ENCODE measurements around the gene TRIM38. TPM values are rescaled to one million over a fixed set of nuclear protein-coding genes. Genes with fewer than 3 reads are reported as not detected.
A peak's percentile ranks its signal among the peaks of the same experiment; 100 is the strongest.
"Not testable (repeated sequence)": the region's sequence is repeated elsewhere in the genome, so short reads cannot be mapped to it uniquely, and the experiment has no call there.

Gene TRIM38
- total RNA-seq, 4 donors from 2014 or later: 2.2 to 6.7 (median 4.6) TPM

DNA sequence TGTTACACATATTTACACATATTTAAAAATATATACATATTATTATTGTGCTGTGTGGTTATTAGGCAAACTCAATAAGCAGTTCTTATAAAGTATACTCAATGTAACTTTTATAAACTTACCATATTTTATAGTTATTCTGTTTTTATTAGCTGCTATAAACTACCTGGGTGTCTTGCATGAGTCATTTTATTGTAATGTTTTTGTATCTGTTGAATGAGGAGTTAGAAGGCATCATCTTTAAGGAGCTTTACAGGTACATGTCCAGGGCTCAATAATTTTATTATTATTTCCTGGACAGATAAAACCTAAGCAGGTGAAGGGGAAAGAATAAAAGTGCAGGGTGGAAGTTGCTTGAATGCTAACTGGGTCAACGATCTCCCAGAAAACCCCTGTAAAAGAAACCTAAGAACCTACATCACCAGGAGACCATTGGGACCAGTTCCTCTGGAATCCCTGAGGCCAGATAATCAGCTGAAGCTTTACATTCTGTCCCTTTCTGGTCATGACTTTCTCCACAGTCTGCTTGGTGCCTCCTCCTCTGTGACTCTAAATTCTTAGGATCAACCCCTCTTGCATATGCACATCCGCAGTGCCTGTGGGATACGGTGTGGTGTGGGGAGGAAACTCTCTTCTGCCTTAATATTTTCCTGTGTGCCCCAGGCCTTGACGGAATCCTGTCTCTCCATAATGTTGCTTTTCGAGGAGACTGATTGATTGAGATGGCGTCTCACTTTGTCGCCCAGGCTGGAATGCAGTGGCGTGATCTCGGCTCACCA lies 38.0 kb downstream of the TRIM38 start:
- Histone ChIP-seq H3K9me3 (no peaks in the 10 kb centered on the region), H3K27me3 (no peaks in the 10 kb centered on the region), H3K4me1 (peaks cover 0 to 4% of the 10 kb centered on the region in 2 donors), H3K36me3 (no peaks in the 10 kb centered on the region), H3K4me3 (no peak overlapping the region), H3K27ac (no peak overlapping the region)
- in situ Hi-C loops (cut with MboI; ENCODE audit: low sequenced_read_pairs in 4 of 4): loop anchor here in 1 of 4 donors (10.0 kb wide), 1 partner anchor 276 kb away; a partner anchor contains a TSS
- TF ChIP-seq, protein P1, sequence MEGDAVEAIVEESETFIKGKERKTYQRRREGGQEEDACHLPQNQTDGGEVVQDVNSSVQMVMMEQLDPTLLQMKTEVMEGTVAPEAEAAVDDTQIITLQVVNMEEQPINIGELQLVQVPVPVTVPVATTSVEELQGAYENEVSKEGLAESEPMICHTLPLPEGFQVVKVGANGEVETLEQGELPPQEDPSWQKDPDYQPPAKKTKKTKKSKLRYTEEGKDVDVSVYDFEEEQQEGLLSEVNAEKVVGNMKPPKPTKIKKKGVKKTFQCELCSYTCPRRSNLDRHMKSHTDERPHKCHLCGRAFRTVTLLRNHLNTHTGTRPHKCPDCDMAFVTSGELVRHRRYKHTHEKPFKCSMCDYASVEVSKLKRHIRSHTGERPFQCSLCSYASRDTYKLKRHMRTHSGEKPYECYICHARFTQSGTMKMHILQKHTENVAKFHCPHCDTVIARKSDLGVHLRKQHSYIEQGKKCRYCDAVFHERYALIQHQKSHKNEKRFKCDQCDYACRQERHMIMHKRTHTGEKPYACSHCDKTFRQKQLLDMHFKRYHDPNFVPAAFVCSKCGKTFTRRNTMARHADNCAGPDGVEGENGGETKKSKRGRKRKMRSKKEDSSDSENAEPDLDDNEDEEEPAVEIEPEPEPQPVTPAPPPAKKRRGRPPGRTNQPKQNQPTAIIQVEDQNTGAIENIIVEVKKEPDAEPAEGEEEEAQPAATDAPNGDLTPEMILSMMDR (IDR thresholded peaks at IDR 0.05 in 4 of 5, conservative IDR thresholded peaks at IDR 0.05 in 1 of 5): no peak
- no peak for TF ChIP-seq POLR2A (IDR thresholded peaks at IDR 0.05)
- ATAC-seq (no peak), DNase-seq (no peak)
- intact Hi-C loops (cut with DNase I; ENCODE audit: low total_unique reads): loop anchor here (10.0 kb wide), 1 partner anchor 276 kb away; a partner anchor contains a TSS

GRCh38 chr6:26003102-26003694 lies 40.6 kb downstream of the TRIM38 start:
- in situ Hi-C loops (cut with MboI; ENCODE audit: low sequenced_read_pairs in 4 of 4) (loop anchor here in 1 of 4 donors (10.0 kb wide), 1 partner anchor 278 kb away; a partner anchor contains a TSS), intact Hi-C loops (cut with DNase I; ENCODE audit: low total_unique reads) (loop anchor here (10.0 kb wide), 1 partner anchor 278 kb away; a partner anchor contains a TSS)
- no peaks in the 10 kb centered on the region for H3K36me3 ChIP-seq
- peak in 1 of 2 donors; percentile 82 for ATAC-seq
- no peaks in the 10 kb centered on the region for H3K9me3 ChIP-seq
- H3K4me1 ChIP-seq: no peaks in the 10 kb centered on the region
- H3K27ac ChIP-seq: no peak overlapping the region
- no peaks in the 10 kb centered on the region for H3K27me3 ChIP-seq
- DNase-seq: peak in 1 of 2 donors; percentile 25
- TF ChIP-seq, protein P1 (IDR thresholded peaks at IDR 0.05 in 4 of 5, conservative IDR thresholded peaks at IDR 0.05 in 1 of 5): peak; percentile 30 to 81 (median 54)
- TF ChIP-seq POLR2A (IDR thresholded peaks at IDR 0.05): no peak
- no peak overlapping the region for H3K4me3 ChIP-seq

- no peak for TF ChIP-seq POLR2A (IDR thresholded peaks at IDR 0.05)
- TF ChIP-seq, protein P1 (IDR thresholded peaks at IDR 0.05 in 4 of 5, conservative IDR thresholded peaks at IDR 0.05 in 1 of 5): no peak
- H3K4me1 ChIP-seq: no peaks in the 10 kb centered on the region
- no peak for ATAC-seq
- no peaks in the 10 kb centered on the region for H3K27me3 ChIP-seq
- H3K27ac ChIP-seq: no peak overlapping the region
- intact Hi-C loops (cut with DNase I; ENCODE audit: low total_unique reads) (loop anchor here (10.0 kb wide), 1 partner anchor 282 kb away; a partner anchor contains a TSS), in situ Hi-C loops (cut with MboI; ENCODE audit: low sequenced_read_pairs in 4 of 4) (loop anchor here in 1 of 4 donors (10.0 kb wide), 1 partner anchor 282 kb away; a partner anchor contains a TSS)
- H3K4me3 ChIP-seq: no peak overlapping the region
- no peaks in the 10 kb centered on the region for H3K9me3 ChIP-seq
- H3K36me3 ChIP-seq: no peaks in the 10 kb centered on the region
- DNase-seq: no peak
Measured at GRCh38 chr6:26006086-26006939, 43.7 kb downstream of the TRIM38 start.

GRCh38 chr6:26006940-26007305 lies 44.3 kb downstream of the TRIM38 start:
- ATAC-seq, H3K27me3 ChIP-seq, DNase-seq, H3K36me3 ChIP-seq, H3K4me1 ChIP-seq, H3K27ac ChIP-seq, H3K9me3 ChIP-seq, H3K4me3 ChIP-seq: not testable (repeated sequence)
- intact Hi-C loops (cut with DNase I; ENCODE audit: low total_unique reads): loop anchor here (10.0 kb wide), 1 partner anchor 282 kb away; a partner anchor contains a TSS
- in situ Hi-C loops (cut with MboI; ENCODE audit: low sequenced_read_pairs in 4 of 4): loop anchor here in 1 of 4 donors (10.0 kb wide), 1 partner anchor 282 kb away; a partner anchor contains a TSS
